ENCODE data around the gene PCSK6. TPM values are rescaled to one million over a fixed set of nuclear protein-coding genes. Genes with fewer than 3 reads are reported as not detected.
"Not testable (repeated sequence)": the region's sequence is repeated elsewhere in the genome, so short reads cannot be mapped to it uniquely, and the experiment has no call there.

PCSK6 gene
- total RNA-seq, 1 donor from 2014 or later: 1.3 TPM

GRCh38 chr15:101466188-101466587 lies 23.3 kb downstream of the PCSK6 start:
- H3K9ac ChIP-seq (ENCODE audit: low read length): no peak overlapping the region
- H3K4me1 ChIP-seq (ENCODE audit: insufficient read depth, low read length): no peaks in the 10 kb centered on the region
- FAIRE-seq: no peak
- TF ChIP-seq CTCF (IDR thresholded peaks at IDR 0.05; ENCODE audit: insufficient read depth, low read depth, low read length): no peak
- TF ChIP-seq EZH2 (IDR thresholded peaks at IDR 0.05; ENCODE audit: insufficient read depth, low read length): no peak
- no peak overlapping the region for H3K4me3 ChIP-seq (ENCODE audit: insufficient read depth, low read depth, low read length)
- H3K27me3 Mint-ChIP-seq (ENCODE audit: low read depth, unreplicated experiment): peaks cover 21% of the 10 kb centered on the region
- no peak overlapping the region for H3K27ac ChIP-seq (ENCODE audit: low read depth, low read length)
- peaks cover 9% of the 10 kb centered on the region for H3K27me3 ChIP-seq (ENCODE audit: insufficient read depth, low read length)
- H4K20me1 ChIP-seq (ENCODE audit: insufficient read depth, low read length): no peaks in the 10 kb centered on the region
- no peaks in the 10 kb centered on the region for H3K4me1 Mint-ChIP-seq (ENCODE audit: low read depth, unreplicated experiment)
- H3K4me3 Mint-ChIP-seq (ENCODE audit: unreplicated experiment): no peak overlapping the region
- H2AFZ ChIP-seq (ENCODE audit: low read depth, low read length): no peak overlapping the region
- no peak overlapping the region for H3K27ac Mint-ChIP-seq (ENCODE audit: unreplicated experiment)
- H3K9me3 Mint-ChIP-seq (ENCODE audit: unreplicated experiment): peaks cover 1% of the 10 kb centered on the region
- no peak for DNase-seq (ENCODE audit: low read depth)
- no peaks in the 10 kb centered on the region for H3K9me3 ChIP-seq (ENCODE audit: insufficient read depth, low read depth, low read length)
- H3K36me3 Mint-ChIP-seq (ENCODE audit: low read depth, unreplicated experiment): no peaks in the 10 kb centered on the region
- no peaks in the 10 kb centered on the region for H3K36me3 ChIP-seq (ENCODE audit: insufficient read depth, low read length)
- H3K4me2 ChIP-seq (ENCODE audit: low read length): no peak overlapping the region
- no peaks in the 10 kb centered on the region for H3K79me2 ChIP-seq (ENCODE audit: insufficient read depth, low read length)

GRCh38 chr15:101464999-101465669 lies 24.4 kb downstream of the PCSK6 start:
- no peak overlapping the region for H3K4me3 Mint-ChIP-seq (ENCODE audit: unreplicated experiment)
- no peak for DNase-seq (ENCODE audit: low read depth)
- no peaks in the 10 kb centered on the region for H3K9me3 ChIP-seq (ENCODE audit: insufficient read depth, low read depth, low read length)
- no peak overlapping the region for H3K9ac ChIP-seq (ENCODE audit: low read length)
- H3K4me3 ChIP-seq (ENCODE audit: insufficient read depth, low read depth, low read length): no peak overlapping the region
- H3K4me1 Mint-ChIP-seq (ENCODE audit: low read depth, unreplicated experiment): no peaks in the 10 kb centered on the region
- no peak overlapping the region for H3K27ac ChIP-seq (ENCODE audit: low read depth, low read length)
- no peak overlapping the region for H2AFZ ChIP-seq (ENCODE audit: low read depth, low read length)
- peaks cover 1% of the 10 kb centered on the region for H3K9me3 Mint-ChIP-seq (ENCODE audit: unreplicated experiment)
- H3K36me3 Mint-ChIP-seq (ENCODE audit: low read depth, unreplicated experiment): no peaks in the 10 kb centered on the region
- H4K20me1 ChIP-seq (ENCODE audit: insufficient read depth, low read length): no peaks in the 10 kb centered on the region
- H3K27me3 Mint-ChIP-seq (ENCODE audit: low read depth, unreplicated experiment): peaks cover 24% of the 10 kb centered on the region
- no peaks in the 10 kb centered on the region for H3K4me1 ChIP-seq (ENCODE audit: insufficient read depth, low read length)
- no peaks in the 10 kb centered on the region for H3K79me2 ChIP-seq (ENCODE audit: insufficient read depth, low read length)
- no peak for TF ChIP-seq CTCF (IDR thresholded peaks at IDR 0.05; ENCODE audit: insufficient read depth, low read depth, low read length)
- no peak for TF ChIP-seq EZH2 (IDR thresholded peaks at IDR 0.05; ENCODE audit: insufficient read depth, low read length)
- no peak for FAIRE-seq
- H3K27ac Mint-ChIP-seq (ENCODE audit: unreplicated experiment): no peak overlapping the region
- peaks cover 5% of the 10 kb centered on the region for H3K27me3 ChIP-seq (ENCODE audit: insufficient read depth, low read length)
- no peaks in the 10 kb centered on the region for H3K36me3 ChIP-seq (ENCODE audit: insufficient read depth, low read length)
- H3K4me2 ChIP-seq (ENCODE audit: low read length): no peak overlapping the region

- peaks cover 20% of the 10 kb centered on the region for H3K27me3 Mint-ChIP-seq (ENCODE audit: low read depth, unreplicated experiment)
- Histone ChIP-seq H3K4me1 (ENCODE audit: insufficient read depth, low read length) (no peaks in the 10 kb centered on the region), H2AFZ (ENCODE audit: low read depth, low read length) (no peak overlapping the region), H3K79me2 (ENCODE audit: insufficient read depth, low read length) (no peaks in the 10 kb centered on the region), H3K36me3 (ENCODE audit: insufficient read depth, low read length) (no peaks in the 10 kb centered on the region), H3K9me3 (ENCODE audit: insufficient read depth, low read depth, low read length) (no peaks in the 10 kb centered on the region), H4K20me1 (ENCODE audit: insufficient read depth, low read length) (no peaks in the 10 kb centered on the region), H3K4me2 (ENCODE audit: low read length) (no peak overlapping the region), H3K9ac (ENCODE audit: low read length) (no peak overlapping the region), H3K4me3 (ENCODE audit: insufficient read depth, low read depth, low read length) (no peak overlapping the region), H3K27me3 (ENCODE audit: insufficient read depth, low read length) (peaks cover 5% of the 10 kb centered on the region), H3K27ac (ENCODE audit: low read depth, low read length) (no peak overlapping the region)
- H3K4me3 Mint-ChIP-seq (ENCODE audit: unreplicated experiment): no peak overlapping the region
- H3K27ac Mint-ChIP-seq (ENCODE audit: unreplicated experiment): no peak overlapping the region
- H3K36me3 Mint-ChIP-seq (ENCODE audit: low read depth, unreplicated experiment): no peaks in the 10 kb centered on the region
- TF ChIP-seq EZH2 (IDR thresholded peaks at IDR 0.05; ENCODE audit: insufficient read depth, low read length) (no peak), CTCF (IDR thresholded peaks at IDR 0.05; ENCODE audit: insufficient read depth, low read depth, low read length) (no peak)
- peaks cover 1% of the 10 kb centered on the region for H3K9me3 Mint-ChIP-seq (ENCODE audit: unreplicated experiment)
- FAIRE-seq (no peak), DNase-seq (ENCODE audit: low read depth) (no peak)
- H3K4me1 Mint-ChIP-seq (ENCODE audit: low read depth, unreplicated experiment): no peaks in the 10 kb centered on the region
Observed at GRCh38 chr15:101464256-101464998, 25.1 kb downstream of the PCSK6 start.

- not testable (repeated sequence) for H2AFZ ChIP-seq (ENCODE audit: low read depth, low read length); H3K4me1 ChIP-seq (ENCODE audit: insufficient read depth, low read length); H3K4me3 ChIP-seq (ENCODE audit: insufficient read depth, low read depth, low read length); H3K4me1 Mint-ChIP-seq (ENCODE audit: low read depth, unreplicated experiment); H3K9me3 Mint-ChIP-seq (ENCODE audit: unreplicated experiment); H3K27me3 ChIP-seq (ENCODE audit: insufficient read depth, low read length); H3K36me3 ChIP-seq (ENCODE audit: insufficient read depth, low read length); H3K9ac ChIP-seq (ENCODE audit: low read length); H3K36me3 Mint-ChIP-seq (ENCODE audit: low read depth, unreplicated experiment); H3K27ac Mint-ChIP-seq (ENCODE audit: unreplicated experiment); H3K9me3 ChIP-seq (ENCODE audit: insufficient read depth, low read depth, low read length); H3K4me3 Mint-ChIP-seq (ENCODE audit: unreplicated experiment); FAIRE-seq; H3K4me2 ChIP-seq (ENCODE audit: low read length); H3K27ac ChIP-seq (ENCODE audit: low read depth, low read length); DNase-seq (ENCODE audit: low read depth); H4K20me1 ChIP-seq (ENCODE audit: insufficient read depth, low read length); H3K79me2 ChIP-seq (ENCODE audit: insufficient read depth, low read length)
- peaks cover 21% of the 10 kb centered on the region for H3K27me3 Mint-ChIP-seq (ENCODE audit: low read depth, unreplicated experiment)
Observed at GRCh38 chr15:101463696-101464095, 25.8 kb downstream of the PCSK6 start.
